HEK293T (cell line): ENCODE measurements around the gene MAGI3.

ENCODE experiments used
- CTCF ChIA-PET: fragments of 350-600 bp; formaldehyde crosslinking; extraction: SDS; loops from one replicate; lab custom pipeline; 2021; ENCODE audit warnings: antibody characterized with exemption, inconsistent platforms; lab: Yijun Ruan, JAX
- POLR2A ChIA-PET: fragments of 350-600 bp; formaldehyde crosslinking; extraction: SDS; loops from one replicate; lab custom pipeline; 2020; ENCODE audit warnings: antibody characterized with exemption, inconsistent platforms; lab: Yijun Ruan, JAX
- DNase-seq: peaks from one replicate; pipeline ENCODE4 v3.0.0; 2012; ENCODE audit warnings: mixed read lengths; ENCODE audit errors: extremely low spot score
- ARNT ChIP-seq: fragments of 450-650 bp; IDR thresholded peaks from 2 replicates; pipeline ENCODE4 v1.6.1; 2017; ENCODE audit warnings: mild to moderate bottlenecking
- BHLHE40 ChIP-seq: fragments of 450-650 bp; IDR thresholded peaks from 2 replicates; pipeline ENCODE4 v1.6.1; 2016; ENCODE audit warnings: mild to moderate bottlenecking, moderate library complexity, borderline replicate concordance
- CTBP1 ChIP-seq: fragments of 450-650 bp; IDR thresholded peaks from 2 replicates; pipeline ENCODE4 v1.6.1; 2016; ENCODE audit warnings: borderline replicate concordance
- ELF4 ChIP-seq: fragments of 450-650 bp; IDR thresholded peaks from 2 replicates; pipeline ENCODE4 v1.6.1; 2017; ENCODE audit warnings: antibody characterized with exemption
- FOXA1 ChIP-seq: fragments of 450-650 bp; IDR thresholded peaks from 2 replicates; pipeline ENCODE4 v1.6.1; 2016; ENCODE audit warnings: mild to moderate bottlenecking
- FOXK2 ChIP-seq: fragments of 450-650 bp; IDR thresholded peaks from 2 replicates; pipeline ENCODE4 v1.6.1; 2016; ENCODE audit warnings: mild to moderate bottlenecking
- FOXM1 ChIP-seq: fragments of 450-650 bp; IDR thresholded peaks from 2 replicates; pipeline ENCODE4 v1.6.1; 2017; ENCODE audit warnings: mild to moderate bottlenecking, borderline replicate concordance
- HDGF ChIP-seq: fragments of 450-650 bp; IDR thresholded peaks from 2 replicates; pipeline ENCODE4 v1.6.1; 2017; ENCODE audit warnings: antibody characterized with exemption, borderline replicate concordance
- L3MBTL2 ChIP-seq: fragments of 450-650 bp; conservative IDR thresholded peaks from 2 replicates; pipeline ENCODE4 v1.6.1; 2016; ENCODE audit warnings: mild to moderate bottlenecking
- LEF1 ChIP-seq: fragments of 450-650 bp; IDR thresholded peaks from 2 replicates; pipeline ENCODE4 v1.6.1; 2017; ENCODE audit warnings: mild to moderate bottlenecking, borderline replicate concordance
- NFRKB ChIP-seq: fragments of 450-650 bp; IDR thresholded peaks from 2 replicates; pipeline ENCODE4 v1.6.1; 2016; ENCODE audit warnings: mild to moderate bottlenecking, moderate library complexity
- PKNOX1 ChIP-seq: fragments of 450-650 bp; IDR thresholded peaks from 2 replicates; pipeline ENCODE4 v1.6.1; 2016
- SP1 ChIP-seq: fragments of 450-650 bp; IDR thresholded peaks from 2 replicates; pipeline ENCODE4 v1.6.1; 2017
- SUZ12 ChIP-seq: fragments of 450-650 bp; IDR thresholded peaks from 2 replicates; pipeline ENCODE4 v1.6.1; 2016; ENCODE audit warnings: mild to moderate bottlenecking
- TARDBP ChIP-seq: fragments of 450-650 bp; IDR thresholded peaks from 2 replicates; pipeline ENCODE4 v1.6.1; 2016
- ZNF384 ChIP-seq: fragments of 450-650 bp; IDR thresholded peaks from 2 replicates; pipeline ENCODE4 v1.6.1; 2016

MAGI3 gene

GRCh38 chr1:113660088-113660487, 269.8 kb downstream of the MAGI3 start:
- DNase-seq, result no peak
- ChIA-PET POLR2A (no interaction called here), CTCF (no interaction called here)
- no peak for TF ChIP-seq HDGF
- no peak for TF ChIP-seq BHLHE40
- no peak for TF ChIP-seq ARNT
- TF ChIP-seq NFRKB, result no peak

GRCh38 chr1:113662101-113662500, 271.8 kb downstream of the MAGI3 start:
- POLR2A ChIA-PET, result no interaction called here

GRCh38 chr1:113663165-113663951, 273.0 kb downstream of the MAGI3 start:
- ChIA-PET POLR2A (no interaction called here), CTCF (no interaction called here)

More at GRCh38 chr1:113662101-113662500, 271.8 kb downstream of the MAGI3 start:
- no peak for DNase-seq
- no peak for TF ChIP-seq FOXM1
- no peak for TF ChIP-seq TARDBP
- no peak for TF ChIP-seq FOXK2
- TF ChIP-seq ZNF384, result no peak
- no peak for TF ChIP-seq CTBP1
- no peak for TF ChIP-seq SUZ12
- TF ChIP-seq PKNOX1, result no peak
- TF ChIP-seq L3MBTL2, result no peak
- TF ChIP-seq BHLHE40, result no peak
- TF ChIP-seq HDGF, result no peak
- TF ChIP-seq NFRKB, result no peak
- no peak for TF ChIP-seq SP1
- no peak for TF ChIP-seq ARNT
- no peak for TF ChIP-seq ELF4
- TF ChIP-seq FOXA1, result no peak
- no peak for TF ChIP-seq LEF1
- CTCF ChIA-PET, result no interaction called here

GRCh38 chr1:113665071-113665470, 274.8 kb downstream of the MAGI3 start:
- TF ChIP-seq CTBP1 (no peak), ELF4 (no peak), PKNOX1 (no peak), SUZ12 (no peak), SP1 (no peak), FOXA1 (no peak), ARNT (no peak), FOXM1 (no peak), FOXK2 (no peak), HDGF (no peak)
- CTCF ChIA-PET, result no interaction called here
- DNase-seq, result no peak
- POLR2A ChIA-PET, result no interaction called here

More at GRCh38 chr1:113663165-113663951, 273.0 kb downstream of the MAGI3 start:
- TF ChIP-seq BHLHE40 (no peak), FOXK2 (no peak), CTBP1 (no peak), FOXA1 (no peak), SP1 (no peak), SUZ12 (no peak), ARNT (no peak), L3MBTL2 (no peak), ZNF384 (no peak), NFRKB (no peak), TARDBP (no peak), PKNOX1 (no peak)
- no peak for DNase-seq

GRCh38 chr1:113666126-113666525, 275.8 kb downstream of the MAGI3 start:
- POLR2A ChIA-PET, result no interaction called here
- TF ChIP-seq ARNT, result no peak
- no peak for TF ChIP-seq FOXM1
- no peak for TF ChIP-seq HDGF
- TF ChIP-seq NFRKB, result no peak
- TF ChIP-seq L3MBTL2, result no peak
- no peak for TF ChIP-seq LEF1
- no peak for TF ChIP-seq TARDBP
- TF ChIP-seq SP1, result no peak
- TF ChIP-seq FOXK2, result no peak
- TF ChIP-seq CTBP1, result no peak
- no peak for TF ChIP-seq PKNOX1
- TF ChIP-seq FOXA1, result no peak
- no peak for TF ChIP-seq ZNF384
- TF ChIP-seq ELF4, result no peak
- no peak for TF ChIP-seq SUZ12
- no peak for TF ChIP-seq BHLHE40
- DNase-seq, result no peak
- CTCF ChIA-PET, result no interaction called here

GRCh38 chr1:113669988-113670387, 279.7 kb downstream of the MAGI3 start:
- POLR2A ChIA-PET, result no interaction called here
- no peak for DNase-seq
- CTCF ChIA-PET, result no interaction called here
- TF ChIP-seq LEF1 (no peak), SUZ12 (no peak), NFRKB (no peak), SP1 (no peak), BHLHE40 (no peak), TARDBP (no peak), ZNF384 (no peak), CTBP1 (no peak), HDGF (no peak), ELF4 (no peak), PKNOX1 (no peak), L3MBTL2 (no peak)
